ENCODE measurements around the gene FADS2. TPM values are rescaled to one million over a fixed set of nuclear protein-coding genes. Genes with fewer than 3 reads are reported as not detected.
A peak's percentile ranks its signal among the peaks of the same experiment; 100 is the strongest.

Gene FADS2
- total and polyA plus RNA-seq, 7 donors = 3.6 to 50.2 (median 21.7) TPM

DNA sequence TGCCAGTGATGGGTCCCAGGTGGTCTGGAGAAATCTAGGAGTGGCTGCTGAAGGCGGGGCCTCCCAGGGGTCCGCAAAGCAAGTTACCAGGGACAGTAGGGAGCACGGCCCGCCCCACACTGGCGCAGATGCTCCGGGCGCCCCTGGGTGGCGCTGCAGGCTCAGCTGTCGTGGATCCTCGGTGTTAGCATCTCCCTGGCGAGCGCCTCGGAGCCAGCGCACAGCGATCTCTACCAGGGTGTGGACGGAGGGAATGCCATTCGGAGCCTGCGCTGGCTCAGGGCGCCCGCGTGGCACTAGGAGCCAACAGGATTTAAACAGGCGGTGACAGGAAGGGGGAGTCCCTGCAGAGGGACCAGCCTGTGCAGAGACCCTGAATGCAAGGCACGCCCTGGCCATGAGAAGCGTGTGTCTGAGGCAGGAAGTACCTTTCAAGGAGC lies 43.1 kb downstream of the FADS2 start:
- WGBS, 2 donors = 1 to 2% methylated on average over 24 of the region's 24 CpGs
- intact Hi-C loops (cut with DNase I) = no loop called here
- Histone ChIP-seq H3K27ac (peak overlapping the region in 2 of 4 donors; percentile 4 to 46), H3K27me3 (no peaks in the 10 kb centered on the region), H3K9me3 (no peaks in the 10 kb centered on the region), H3K4me3 (no peak overlapping the region), H3K36me3 (peaks cover 0 to 15% (median 3%) of the 10 kb centered on the region in 4 donors), H3K4me1 (peaks cover 0 to 10% (median 3%) of the 10 kb centered on the region in 4 donors)
- peak; percentile 88 for DNase-seq
- peak in 1 of 4 donors; percentile 24 for TF ChIP-seq POLR2AphosphoS5 (IDR thresholded peaks at IDR 0.05)
- TF ChIP-seq CTCF (IDR thresholded peaks at IDR 0.05) = peak; percentile 77 to 92 (median 80)
- no peak for TF ChIP-seq POLR2A (IDR thresholded peaks at IDR 0.05)
- TF ChIP-seq EP300 (IDR thresholded peaks at IDR 0.05) = no peak

GRCh38 chr11:61872935-61873565 lies 45.0 kb downstream of the FADS2 start:
- DNase-seq = peak; percentile 61
- no peak overlapping the region for H3K27ac ChIP-seq
- H3K36me3 ChIP-seq = peaks cover 0 to 29% (median 4%) of the 10 kb centered on the region in 4 donors
- H3K27me3 ChIP-seq = no peaks in the 10 kb centered on the region
- H3K4me3 ChIP-seq = no peak overlapping the region
- intact Hi-C loops (cut with DNase I) = no loop called here
- no peaks in the 10 kb centered on the region for H3K9me3 ChIP-seq
- TF ChIP-seq POLR2AphosphoS5 (IDR thresholded peaks at IDR 0.05) = no peak
- TF ChIP-seq POLR2A (IDR thresholded peaks at IDR 0.05) = no peak
- TF ChIP-seq EP300 (IDR thresholded peaks at IDR 0.05) = no peak
- TF ChIP-seq CTCF (IDR thresholded peaks at IDR 0.05) = no peak
- WGBS, 2 donors = 92 to 93% methylated on average over 20 of the region's 20 CpGs
- H3K4me1 ChIP-seq = peaks cover 0 to 10% (median 3%) of the 10 kb centered on the region in 4 donors

DNA sequence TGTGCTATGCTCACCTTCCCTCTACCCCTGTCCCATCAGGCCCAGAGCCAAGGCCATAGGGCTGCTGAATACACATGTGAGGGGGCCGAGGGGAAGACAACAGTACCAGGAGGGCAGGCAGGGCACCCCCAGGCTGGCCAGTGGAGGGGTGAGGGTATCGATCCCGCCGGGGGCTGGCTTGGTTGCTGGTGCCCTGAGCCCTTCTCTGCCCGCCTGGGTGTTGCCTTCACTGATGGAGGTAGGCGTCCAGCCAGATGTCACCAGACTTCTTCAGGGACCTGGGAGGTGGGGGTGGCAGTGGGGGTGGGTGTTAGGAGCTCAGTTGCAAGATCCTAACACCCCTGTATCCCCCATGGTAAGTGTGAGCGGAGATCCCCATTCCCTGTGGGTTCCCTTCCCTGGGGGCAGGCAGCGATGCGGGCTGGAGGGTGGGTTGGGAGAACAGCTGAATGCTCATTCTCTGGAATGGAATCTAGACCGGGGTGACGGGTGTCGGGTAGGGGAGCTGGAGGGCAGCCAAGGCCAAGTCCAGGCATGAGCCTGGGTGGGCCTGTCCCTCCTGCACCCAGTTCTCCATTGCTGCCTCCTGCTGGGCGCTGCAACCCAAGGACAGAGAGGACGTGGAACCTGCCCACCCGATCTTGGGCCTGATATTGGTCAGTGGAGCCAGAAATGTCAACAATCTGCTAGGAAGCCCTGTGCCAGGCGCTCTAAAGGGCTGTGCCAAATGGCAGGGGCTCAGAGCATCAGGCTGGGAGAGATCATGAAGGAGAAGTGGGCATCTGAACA lies 45.7 kb downstream of the FADS2 start:
- intact Hi-C loops (cut with DNase I) = no loop called here

DNA sequence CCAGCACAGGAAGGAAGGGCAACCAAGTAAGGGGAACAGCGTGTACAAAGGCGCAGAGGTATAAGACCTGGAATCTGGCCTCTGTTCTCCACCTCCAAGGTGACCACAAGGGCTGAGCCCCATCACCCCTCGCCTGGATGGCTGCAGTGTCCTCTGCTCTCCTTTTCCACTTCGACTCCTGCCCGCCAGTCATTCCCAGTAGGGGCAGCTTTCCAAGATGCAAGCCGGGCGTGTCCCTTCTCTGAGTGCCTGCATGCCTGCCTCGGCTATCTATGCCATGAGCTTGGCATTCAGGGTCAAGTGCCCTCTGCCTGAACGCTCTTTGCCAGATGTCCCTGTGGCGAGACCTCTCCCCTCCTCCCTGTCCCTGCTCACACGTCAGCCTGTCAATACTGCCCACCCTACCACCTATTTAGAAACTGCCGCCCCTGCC lies 46.3 kb downstream of the FADS2 start:
- Histone ChIP-seq H3K36me3 (peaks cover 0 to 41% (median 13%) of the 10 kb centered on the region in 4 donors), H3K4me3 (no peak overlapping the region), H3K27me3 (no peaks in the 10 kb centered on the region), H3K27ac (no peak overlapping the region), H3K4me1 (peaks cover 0 to 10% (median 3%) of the 10 kb centered on the region in 4 donors), H3K9me3 (no peaks in the 10 kb centered on the region)
- TF ChIP-seq EP300 (IDR thresholded peaks at IDR 0.05) (no peak), POLR2A (IDR thresholded peaks at IDR 0.05) (no peak), POLR2AphosphoS5 (IDR thresholded peaks at IDR 0.05) (no peak), CTCF (IDR thresholded peaks at IDR 0.05) (no peak)
- WGBS, 2 donors = 40 to 79% methylated on average over 12 of the region's 12 CpGs
- intact Hi-C loops (cut with DNase I) = no loop called here
- no peak for DNase-seq

More for the DNA sequence above, 45.7 kb downstream of the FADS2 start:
- Histone ChIP-seq H3K36me3 (peaks cover 0 to 35% (median 11%) of the 10 kb centered on the region in 4 donors), H3K27ac (no peak overlapping the region), H3K9me3 (no peaks in the 10 kb centered on the region), H3K4me3 (no peak overlapping the region), H3K27me3 (no peaks in the 10 kb centered on the region), H3K4me1 (peaks cover 0 to 10% (median 3%) of the 10 kb centered on the region in 4 donors)
- TF ChIP-seq POLR2A (IDR thresholded peaks at IDR 0.05) (no peak), CTCF (IDR thresholded peaks at IDR 0.05) (no peak), POLR2AphosphoS5 (IDR thresholded peaks at IDR 0.05) (no peak), EP300 (IDR thresholded peaks at IDR 0.05) (no peak)
- 81 to 93% methylated on average over 16 of the region's 16 CpGs for WGBS, 2 donors
- peak; percentile 61 for DNase-seq
